Measurements from ENCODE around the gene RPL4. TPM values are rescaled to one million over a fixed set of nuclear protein-coding genes. Genes with fewer than 3 reads are reported as not detected.

Gene RPL4
- total RNA-seq, 4 donors from 2014 or later = 1,198 to 2,364 (median 2,009) TPM

- WGBS, 2 donors = 89 to 93% methylated on average over 2 of the region's 2 CpGs
- H3K4me1 ChIP-seq = peaks cover 0 to 4% (median 0%) of the 10 kb centered on the region in 4 donors
- DNase-seq (ENCODE audit: low spot score in 2 of 2) = no peak
These were observed 50.5 kb downstream of the RPL4 start for GRCh38 chr15:66454143-66454542.

GRCh38 chr15:66452971-66453580 is 51.6 kb downstream of the RPL4 start:
- Histone ChIP-seq H3K9me3 (no peaks in the 10 kb centered on the region), H3K27ac (no peak overlapping the region), H3K4me1 (peaks cover 0 to 4% (median 0%) of the 10 kb centered on the region in 4 donors), H3K36me3 (peaks cover 0 to 30% (median 0%) of the 10 kb centered on the region in 3 donors), H3K27me3 (no peaks in the 10 kb centered on the region), H3K4me3 (no peak overlapping the region)
- DNase-seq (ENCODE audit: low spot score in 2 of 2) = peak; percentile 16 to 20
- TF ChIP-seq EP300 (IDR thresholded peaks at IDR 0.05) (peak in 1 of 2 donors; percentile 61), CTCF (IDR thresholded peaks at IDR 0.05) (no peak), POLR2A (IDR thresholded peaks at IDR 0.05) (no peak)
- WGBS, 2 donors = 25 to 44% methylated on average over 1 of the region's 1 CpG

More at GRCh38 chr15:66454143-66454542, 50.5 kb downstream of the RPL4 start:
- Histone ChIP-seq H3K27ac (no peak overlapping the region), H3K36me3 (peaks cover 0 to 24% (median 0%) of the 10 kb centered on the region in 3 donors), H3K27me3 (no peaks in the 10 kb centered on the region), H3K4me3 (no peak overlapping the region), H3K9me3 (no peaks in the 10 kb centered on the region)
- TF ChIP-seq EP300 (IDR thresholded peaks at IDR 0.05) (no peak), POLR2A (IDR thresholded peaks at IDR 0.05) (no peak), CTCF (IDR thresholded peaks at IDR 0.05) (no peak)

DNA sequence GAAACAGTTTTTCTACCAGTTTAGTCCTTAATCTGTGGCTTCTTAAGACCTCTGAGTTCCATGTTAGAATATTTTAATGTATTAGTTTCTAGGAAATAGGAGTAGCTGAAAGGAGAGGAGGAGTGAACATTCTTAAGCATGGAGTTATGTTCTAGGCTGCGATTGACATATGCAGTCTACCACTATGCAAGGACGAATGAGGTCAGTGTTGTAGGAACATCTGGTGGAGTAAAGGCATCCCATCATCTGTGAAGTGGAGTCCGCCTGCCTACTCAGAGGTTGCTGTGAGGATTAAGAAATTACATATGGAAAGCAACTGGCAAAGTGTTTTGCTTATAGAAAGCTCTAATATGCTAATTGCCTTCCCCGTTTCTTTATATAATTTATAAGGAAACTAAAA is 52.2 kb downstream of the RPL4 start:
- DNase-seq (ENCODE audit: low spot score in 2 of 2) = no peak
- H3K27me3 ChIP-seq = no peaks in the 10 kb centered on the region
- H3K4me3 ChIP-seq = no peak overlapping the region
- TF ChIP-seq CTCF (IDR thresholded peaks at IDR 0.05) (no peak), POLR2A (IDR thresholded peaks at IDR 0.05) (no peak), EP300 (IDR thresholded peaks at IDR 0.05) (no peak)
- no peaks in the 10 kb centered on the region for H3K9me3 ChIP-seq
- no peak overlapping the region for H3K27ac ChIP-seq
- WGBS, 2 donors = 90 to 92% methylated on average over 4 of the region's 4 CpGs
- peaks cover 0 to 35% (median 0%) of the 10 kb centered on the region in 3 donors for H3K36me3 ChIP-seq
- peaks cover 0 to 4% (median 0%) of the 10 kb centered on the region in 4 donors for H3K4me1 ChIP-seq

Small RNA genes lying within 50 kb of the gene (small RNA-seq; reads per million reads assigned to genes)
- not detected for gene MIR4512
- gene RF01159 = not detected
- gene SNORD16 = not detected
- gene SNORD18A = not detected
- not detected for gene SNORD18B
- gene SNORD18C = not detected

Other genes with a start within 250 kb of the RPL4 start
- gene DIS3L, start 211.3 kb downstream of the RPL4 start, total RNA-seq = 10 to 100 TPM; 23.9 to 44.8 (median 38.3) TPM
- 10 to 100 TPM in 1 of 4 donors, 1 to 10 TPM in 3; 5.4 to 17.5 (median 6.4) TPM for gene TIPIN, start 148.2 kb downstream of the RPL4 start, total RNA-seq
- 10 to 100 TPM; 30.2 to 64.8 (median 41.4) TPM for gene MAP2K1, start 117.9 kb downstream of the RPL4 start, total RNA-seq
- gene SNAPC5, start 7.1 kb downstream of the RPL4 start, total RNA-seq = 10 to 100 TPM; 12.7 to 25.8 (median 20.9) TPM
- 1 to 10 TPM; 4.1 to 5.5 (median 4.2) TPM for gene ZWILCH, start 471 bp upstream of the RPL4 start, total RNA-seq
- 10 to 100 TPM in 1 of 4 donors, 1 to 10 TPM in 3; 3.3 to 12.6 (median 7.4) TPM for gene LCTL, start 61.1 kb upstream of the RPL4 start, total RNA-seq
- gene SMAD6, start 197.4 kb upstream of the RPL4 start, total RNA-seq = 10 to 100 TPM; 41.9 to 57.2 (median 48.6) TPM